GM12878 (cell line): ENCODE measurements around the gene NTN3. TPM values are rescaled to one million over a fixed set of nuclear protein-coding genes. Genes with fewer than 3 reads are reported as not detected.

Experiments
- ATAC-seq: fragments of 200-7000 bp; cut with Tn5 transposase; 3 replicates; pipeline ENCODE4 v1.9.1; 2020; ENCODE audit warnings: mild to moderate bottlenecking, moderate library complexity
- BruUV-seq: library from RNA; stranded (reverse); fragments of 400-500 nt; replicated peaks from 2 replicates; lab custom pipeline; 2021; lab: Mats Ljungman, UMichigan
- CTCF ChIA-PET: fragments of 300-600 bp; sonication (Branson Sonifier 250); formaldehyde crosslinking; extraction: SDS; loops from one replicate; lab custom pipeline; 2021; ENCODE audit warnings: inconsistent platforms; lab: Yijun Ruan, JAX
- POLR2A ChIA-PET: fragments of 350-600 bp; formaldehyde crosslinking; extraction: SDS; loops from one replicate; lab custom pipeline; 2021; ENCODE audit warnings: inconsistent platforms; lab: Charles Lee
- RAD21 ChIA-PET: fragments of 300-600 bp; sonication (Branson Sonifier 250); formaldehyde crosslinking; loops from one replicate; lab custom pipeline; 2023; ENCODE audit warnings: antibody characterized with exemption; ENCODE audit not compliant: unreplicated experiment; lab: Charles Lee
- SMC1A ChIA-PET: fragments of 300-600 bp; sonication (Branson Sonifier 250); formaldehyde crosslinking; loops from one replicate; lab custom pipeline; 2023; ENCODE audit not compliant: unreplicated experiment, uncharacterized antibody; lab: Charles Lee
- DNase-seq: peaks from one replicate; pipeline ENCODE4 v3.0.0-alpha.2; 2011; ENCODE audit warnings: low read depth, low spot score
- FAIRE-seq: peaks from 3 replicates; lab custom pipeline; 2011; peaks lifted over from hg19 to GRCh38; lab: Jason Lieb, UNC
- H2AFZ ChIP-seq: 2 replicates; pipeline ENCODE4 v1.6.0; 2011; ENCODE audit warnings: low read depth, low read length, control low read depth; ENCODE audit not compliant: control insufficient read depth
- H3K27ac ChIP-seq: 2 replicates; pipeline ENCODE4 v1.5.1; 2011; ENCODE audit warnings: control low read depth; ENCODE audit not compliant: control insufficient read depth, insufficient read depth
- H3K27me3 ChIP-seq, 2 experiments: replicated peaks in 1 of 2; 2 replicates each; pipeline versions ENCODE4 v1.6.0 to v1.6.1; 2011; ENCODE audit warnings: low read length in 1 of 2; ENCODE audit not compliant: control insufficient read depth in 2 of 2, insufficient read depth in 2 of 2
- H3K36me3 ChIP-seq, 2 experiments: 2 replicates each; pipeline ENCODE4 v1.5.1; 2011; ENCODE audit warnings: low read length in 1 of 2; ENCODE audit not compliant: control insufficient read depth in 2 of 2, insufficient read depth in 2 of 2
- H3K4me1 ChIP-seq: 2 replicates; pipeline ENCODE4 v1.6.1; 2011; ENCODE audit warnings: mild to moderate bottlenecking, low read length, moderate library complexity, mixed read lengths; ENCODE audit not compliant: control insufficient read depth, insufficient read depth
- H3K4me2 ChIP-seq: 2 replicates; pipeline ENCODE4 v1.6.0; 2011; ENCODE audit warnings: control low read depth; ENCODE audit not compliant: control insufficient read depth, insufficient read depth
- H3K4me3 ChIP-seq: fragments of 200-600 bp; sonication (generic); 2 replicates; pipeline ENCODE4 v1.5.1; 2016
- H3K79me2 ChIP-seq: 2 replicates; pipeline ENCODE4 v1.6.0; 2011; ENCODE audit warnings: low read length; ENCODE audit not compliant: control insufficient read depth, insufficient read depth
- H3K9ac ChIP-seq: 2 replicates; pipeline ENCODE4 v1.8.0; 2011; ENCODE audit warnings: low read length, control low read depth, mixed read lengths; ENCODE audit not compliant: control insufficient read depth, insufficient read depth
- H3K9me3 ChIP-seq: replicated peaks from 3 replicates; pipeline ENCODE4 v1.5.1; 2011; ENCODE audit warnings: mild to moderate bottlenecking, low read length; ENCODE audit not compliant: control insufficient read depth, insufficient read depth
- H4K20me1 ChIP-seq: 2 replicates; pipeline ENCODE4 v1.6.0; 2011; ENCODE audit not compliant: control insufficient read depth, insufficient read depth
- CTCF ChIP-seq, 3 experiments: IDR thresholded peaks in 2 of 3; conservative IDR thresholded peaks in 1 of 3; 2 replicates each; pipeline ENCODE4 v1.5.1; 2011; ENCODE audit warnings: low read depth in 3 of 3, low read length in 3 of 3, mild to moderate bottlenecking in 3 of 3, control low read depth in 2 of 3, moderate library complexity in 2 of 3, inconsistent platforms in 1 of 3, mixed read lengths in 1 of 3; ENCODE audit not compliant: control insufficient read depth in 2 of 3, insufficient read depth in 1 of 3; ENCODE audit errors: extremely low read depth in 1 of 3
- IKZF2 ChIP-seq, 2 experiments: fragments of 450-650 bp; IDR thresholded peaks; 2 replicates each; pipeline ENCODE4 v1.6.1; 2017; ENCODE audit warnings: mild to moderate bottlenecking in 2 of 2, moderate library complexity in 2 of 2
- MEF2B ChIP-seq: fragments of 450-650 bp; IDR thresholded peaks from 2 replicates; pipeline ENCODE4 v1.6.1; 2018; ENCODE audit warnings: mild to moderate bottlenecking, moderate library complexity; ENCODE audit not compliant: partially characterized antibody, poor library complexity, severe bottlenecking
- RB1 ChIP-seq: fragments of 450-650 bp; formaldehyde crosslinking; IDR thresholded peaks from 2 replicates; pipeline ENCODE4 v1.6.1; 2017; ENCODE audit warnings: mild to moderate bottlenecking, borderline replicate concordance
- SREBF1 ChIP-seq: IDR thresholded peaks from 2 replicates; pipeline ENCODE4 v1.6.1; 2012; ENCODE audit warnings: mild to moderate bottlenecking, low read length
- WGBS: methylation state at CpG from one replicate; pipeline ENCODE4 v1.1.6; 2016; ENCODE audit warnings: low lambda C conversion rate; ENCODE audit not compliant: insufficient replicate concordance, insufficient coverage; ENCODE audit errors: missing lambda C conversion rate; 5-methylcytosine and 5-hydroxymethylcytosine counted together
- in situ Hi-C: fragments of 300-500 bp; cut with MboI; formaldehyde crosslinking; loops from 9 replicates; pipeline ENCODE4 v1.14.3; 2018; ENCODE audit warnings: mixed read lengths
- intact Hi-C: fragments of 100-400 bp; cut with micrococcal nuclease; formaldehyde crosslinking; loops from one replicate; pipeline ENCODE4 v1.14.2; 2022; ENCODE audit not compliant: unreplicated experiment
- polyA plus RNA-seq, 11 experiments: library from polyadenylated mRNA; depleted of rRNA in 4 of 11; unstranded in 6 of 11; stranded (reverse) in 5 of 11; fragments of >200 nt; fragmentation: Nextera tagmentation in 4 of 11; fragmentation: Illumina TruSeq in 1 of 11; extraction: Ambion mirVana in 4 of 11; extraction: Trizol in 1 of 11; gene quantifications; 1 replicate in 1 of 11; 2 replicates in 10 of 11; pipeline versions ENCODE4 v1.2.1 to v1.2.3, GENCODE V29; 2011 to 2016; ENCODE audit warnings: inconsistent platforms in 2 of 11, missing spikeins in 2 of 11, low read depth in 1 of 11
- total RNA-seq, 4 experiments: library from RNA; depleted of rRNA in 3 of 4; stranded (reverse); fragments of >200 nt in 3 of 4; fragmentation: Illumina TruSeq in 1 of 4; extraction: Trizol in 1 of 4; gene quantifications; 2 replicates each; pipeline versions ENCODE4 v1.2.1 to v1.2.3, GENCODE V29; 2013 to 2021
- TF ChIP-seq, protein P1 (sequence below): IDR thresholded peaks from 2 replicates; pipeline ENCODE4 v1.6.1; 2011; ENCODE audit warnings: low read depth, low read length, improper control_type of control experiment, borderline replicate concordance

Gene NTN3
- total and polyA plus RNA-seq, 10 of the 15 experiments (the other 5 are each of a cell fraction or from before 2014, with no cell fraction given) = 0.04 TPM; not detected in 9

DNA sequence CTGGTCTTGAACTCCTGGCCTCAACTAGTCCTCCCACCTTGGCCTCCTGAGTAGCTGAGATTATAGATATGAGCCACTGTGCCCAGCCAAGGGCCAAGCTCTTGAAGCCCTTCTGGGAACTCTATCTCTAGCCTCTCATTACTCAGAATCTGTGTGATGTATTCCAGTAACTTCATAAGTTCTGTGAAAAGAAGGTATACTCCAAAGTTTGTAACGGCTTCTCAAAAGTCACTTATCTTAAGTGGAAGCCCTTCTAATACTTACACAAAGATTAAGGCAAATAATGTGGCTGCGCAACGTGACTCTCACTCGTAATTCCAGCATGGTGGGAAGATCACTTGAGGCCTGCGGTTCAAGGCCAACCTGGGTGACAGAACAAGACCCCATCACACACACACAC, 23.5 kb downstream of the NTN3 start:
- Histone ChIP-seq H3K4me3 (no peak overlapping the region), H4K20me1 (no peaks in the 10 kb centered on the region), H3K4me1 (no peaks in the 10 kb centered on the region), H3K27me3 (no peaks in the 10 kb centered on the region), H3K36me3 (peaks cover 0 to 11% of the 10 kb centered on the region in 2 experiments; a peak in 2 of 4 replicates), H2AFZ (no peak overlapping the region), H3K4me2 (no peak overlapping the region), H3K79me2 (no peaks in the 10 kb centered on the region), H3K9ac (no peak overlapping the region), H3K27ac (no peak overlapping the region), H3K9me3 (no peaks in the 10 kb centered on the region)
- POLR2A ChIA-PET = no interaction called here
- WGBS = 79% methylated on average over 5 of the region's 5 CpGs
- FAIRE-seq = no peak
- SMC1A ChIA-PET = no interaction called here
- ATAC-seq = no peak
- RAD21 ChIA-PET = interaction anchor here (0.7 kb wide), 1 partner anchor 156 kb away, joined by 3 read pairs; no protein-coding TSS in a partner anchor
- TF ChIP-seq MEF2B (no peak), CTCF (IDR thresholded peaks at IDR 0.05 in 2 of 3, conservative IDR thresholded peaks at IDR 0.05 in 1 of 3; ENCODE audit: control insufficient read depth in 2 of 3, extremely low read depth in 1 of 3, insufficient read depth in 1 of 3, low read depth in 3 of 3, low read length in 3 of 3) (no peak), RB1 (no peak), IKZF2 (IDR thresholded peaks at IDR 0.05) (no peak), SREBF1 (no peak)
- TF ChIP-seq, protein P1, sequence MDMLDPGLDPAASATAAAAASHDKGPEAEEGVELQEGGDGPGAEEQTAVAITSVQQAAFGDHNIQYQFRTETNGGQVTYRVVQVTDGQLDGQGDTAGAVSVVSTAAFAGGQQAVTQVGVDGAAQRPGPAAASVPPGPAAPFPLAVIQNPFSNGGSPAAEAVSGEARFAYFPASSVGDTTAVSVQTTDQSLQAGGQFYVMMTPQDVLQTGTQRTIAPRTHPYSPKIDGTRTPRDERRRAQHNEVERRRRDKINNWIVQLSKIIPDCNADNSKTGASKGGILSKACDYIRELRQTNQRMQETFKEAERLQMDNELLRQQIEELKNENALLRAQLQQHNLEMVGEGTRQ = no peak
- in situ Hi-C loops = loop anchor here (5.0 to 10.0 kb wide), 2 partner anchors 157 to 480 kb away; partner anchors contain the start of gene NPW
- CTCF ChIA-PET = interaction anchor here (1.1 kb wide), 1 partner anchor 11 kb away, joined by 3 read pairs; no protein-coding TSS in a partner anchor
- intact Hi-C loops = no loop called here
- no TSS peak for BruUV-seq
- DNase-seq = no peak
